Astrocyte (in vitro differentiated cells and primary cell): ENCODE measurements around the gene UNC5CL. TPM values are rescaled to one million over a fixed set of nuclear protein-coding genes. Genes with fewer than 3 reads are reported as not detected.

Experiments used
- DNase-seq: peaks from one replicate; pipeline ENCODE4 v3.0.0-alpha.2; 2010; ENCODE audit warnings: low read depth
- FAIRE-seq: peaks from 2 replicates; lab custom pipeline; 2011; peaks lifted over from hg19 to GRCh38; lab: Jason Lieb, UNC
- H2AFZ ChIP-seq: 2 replicates; pipeline ENCODE4 v1.6.0; 2012; ENCODE audit warnings: low read depth, low read length, inconsistent platforms
- H3K27ac ChIP-seq: 2 replicates; pipeline ENCODE4 v1.5.1; 2011; ENCODE audit warnings: low read depth, low read length, inconsistent platforms
- H3K27me3 ChIP-seq: 2 replicates; pipeline ENCODE4 v1.6.0; 2011; ENCODE audit warnings: low read length, inconsistent platforms; ENCODE audit not compliant: insufficient read depth
- H3K36me3 ChIP-seq: 2 replicates; pipeline ENCODE4 v1.5.1; 2011; ENCODE audit warnings: low read length, inconsistent platforms; ENCODE audit not compliant: insufficient read depth
- H3K4me1 ChIP-seq: 2 replicates; pipeline ENCODE4 v1.5.1; 2011; ENCODE audit warnings: low read length, inconsistent platforms; ENCODE audit not compliant: insufficient read depth
- H3K4me2 ChIP-seq: 2 replicates; pipeline ENCODE4 v1.6.0; 2012; ENCODE audit warnings: low read length, inconsistent platforms
- H3K4me3 ChIP-seq: 2 replicates; pipeline ENCODE4 v1.5.1; 2011; ENCODE audit warnings: low read depth, mild to moderate bottlenecking, low read length, inconsistent platforms; ENCODE audit not compliant: insufficient read depth
- H3K79me2 ChIP-seq: 2 replicates; pipeline ENCODE4 v1.6.0; 2012; ENCODE audit warnings: mild to moderate bottlenecking, low read length, inconsistent platforms; ENCODE audit not compliant: insufficient read depth
- H3K9ac ChIP-seq: 2 replicates; pipeline ENCODE4 v1.6.0; 2012; ENCODE audit warnings: mild to moderate bottlenecking, low read length, inconsistent platforms
- H3K9me3 ChIP-seq: 2 replicates; pipeline ENCODE4 v1.5.1; 2012; ENCODE audit warnings: low read depth, mild to moderate bottlenecking, low read length, inconsistent platforms; ENCODE audit not compliant: insufficient read depth
- H4K20me1 ChIP-seq: 2 replicates; pipeline ENCODE4 v1.6.0; 2012; ENCODE audit warnings: low read length, inconsistent platforms; ENCODE audit not compliant: insufficient read depth
- H3K27ac Mint-ChIP-seq: one replicate; pipeline ENCODE4 v1.8.0; 2021; ENCODE audit warnings: mild to moderate bottlenecking, mixed read lengths; ENCODE audit not compliant: unreplicated experiment
- H3K27me3 Mint-ChIP-seq: one replicate; pipeline ENCODE4 v1.8.0; 2021; ENCODE audit warnings: low read depth, mixed read lengths; ENCODE audit not compliant: unreplicated experiment
- H3K36me3 Mint-ChIP-seq: one replicate; pipeline ENCODE4 v1.8.0; 2021; ENCODE audit warnings: low read depth, mixed read lengths; ENCODE audit not compliant: unreplicated experiment
- H3K4me1 Mint-ChIP-seq: one replicate; pipeline ENCODE4 v1.8.0; 2021; ENCODE audit warnings: low read depth, mixed read lengths; ENCODE audit not compliant: unreplicated experiment
- H3K4me3 Mint-ChIP-seq: one replicate; pipeline ENCODE4 v1.8.0; 2021; ENCODE audit warnings: mild to moderate bottlenecking, moderate library complexity, mixed read lengths; ENCODE audit not compliant: unreplicated experiment
- H3K9me3 Mint-ChIP-seq: one replicate; pipeline ENCODE4 v1.8.0; 2021; ENCODE audit warnings: mild to moderate bottlenecking, mixed read lengths; ENCODE audit not compliant: unreplicated experiment
- EZH2 ChIP-seq: IDR thresholded peaks from 2 replicates; pipeline ENCODE4 v1.6.1; 2012; ENCODE audit warnings: mild to moderate bottlenecking, low read length, inconsistent platforms; ENCODE audit not compliant: insufficient read depth
- total RNA-seq: library from RNA; stranded (reverse); gene quantifications from 2 replicates; pipeline ENCODE4 v1.2.1, GENCODE V29; 2021
- TF ChIP-seq, protein P1 (sequence below): IDR thresholded peaks from 2 replicates; pipeline ENCODE4 v1.5.1; 2011; ENCODE audit warnings: low read depth, mild to moderate bottlenecking, inconsistent platforms, low read length, moderate library complexity; ENCODE audit not compliant: insufficient read depth

The UNC5CL gene
- total RNA-seq, 1 donor from 2014 or later: 0.27 TPM

DNA sequence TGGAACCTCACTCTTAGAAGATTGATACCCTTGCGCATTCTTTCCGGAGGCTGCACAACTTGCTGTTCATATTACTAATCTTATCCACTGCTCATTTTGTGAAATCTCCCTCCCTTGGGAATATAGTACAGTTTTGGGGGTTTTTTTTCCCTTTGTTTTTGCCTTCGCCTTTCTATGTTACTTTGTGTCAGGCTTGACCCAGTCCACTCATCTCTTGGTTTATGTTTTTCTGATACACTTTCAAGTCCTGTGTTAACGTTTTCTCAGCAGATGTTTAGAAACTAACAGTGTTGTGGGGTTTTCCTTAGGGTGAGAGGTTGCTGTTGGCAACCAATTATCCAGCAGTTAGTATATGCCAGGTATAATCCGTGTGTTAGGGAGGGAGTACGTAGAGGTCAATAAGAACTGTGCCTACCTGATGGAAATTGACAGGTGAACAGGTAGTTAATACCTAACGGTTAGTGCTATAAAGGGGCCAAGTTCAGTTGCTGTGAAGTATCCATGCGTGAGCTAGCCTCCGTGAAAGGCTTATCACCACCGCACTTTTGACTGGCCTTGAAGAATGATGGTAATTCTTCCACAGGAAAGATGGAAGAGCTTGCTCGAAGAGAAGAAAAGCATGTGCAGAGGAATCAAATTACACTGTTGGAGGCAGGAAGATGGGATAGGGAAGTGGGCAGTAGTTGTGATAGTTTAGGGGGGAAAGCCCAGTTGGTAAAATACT is 35.1 kb upstream of the UNC5CL start:
- DNase-seq (peak; percentile 35), FAIRE-seq (no peak)
- Histone ChIP-seq H3K4me2 (peak overlapping the region; percentile 99), H3K4me1 (peaks cover 9% of the 10 kb centered on the region), H3K36me3 (peaks cover 8% of the 10 kb centered on the region), H3K9ac (peak overlapping the region; percentile 99), H3K79me2 (peaks cover 60% of the 10 kb centered on the region), H4K20me1 (peaks cover 47% of the 10 kb centered on the region), H3K4me3 (peak overlapping the region; percentile 81), H3K9me3 (no peaks in the 10 kb centered on the region), H3K27me3 (no peaks in the 10 kb centered on the region), H3K27ac (peak overlapping the region; percentile 95), H2AFZ (peak overlapping the region; percentile 58)
- H3K27ac Mint-ChIP-seq: peak overlapping the region; percentile 95
- H3K27me3 Mint-ChIP-seq: no peaks in the 10 kb centered on the region
- H3K4me1 Mint-ChIP-seq: peaks cover 21% of the 10 kb centered on the region
- no peak for TF ChIP-seq EZH2
- TF ChIP-seq, protein P1, sequence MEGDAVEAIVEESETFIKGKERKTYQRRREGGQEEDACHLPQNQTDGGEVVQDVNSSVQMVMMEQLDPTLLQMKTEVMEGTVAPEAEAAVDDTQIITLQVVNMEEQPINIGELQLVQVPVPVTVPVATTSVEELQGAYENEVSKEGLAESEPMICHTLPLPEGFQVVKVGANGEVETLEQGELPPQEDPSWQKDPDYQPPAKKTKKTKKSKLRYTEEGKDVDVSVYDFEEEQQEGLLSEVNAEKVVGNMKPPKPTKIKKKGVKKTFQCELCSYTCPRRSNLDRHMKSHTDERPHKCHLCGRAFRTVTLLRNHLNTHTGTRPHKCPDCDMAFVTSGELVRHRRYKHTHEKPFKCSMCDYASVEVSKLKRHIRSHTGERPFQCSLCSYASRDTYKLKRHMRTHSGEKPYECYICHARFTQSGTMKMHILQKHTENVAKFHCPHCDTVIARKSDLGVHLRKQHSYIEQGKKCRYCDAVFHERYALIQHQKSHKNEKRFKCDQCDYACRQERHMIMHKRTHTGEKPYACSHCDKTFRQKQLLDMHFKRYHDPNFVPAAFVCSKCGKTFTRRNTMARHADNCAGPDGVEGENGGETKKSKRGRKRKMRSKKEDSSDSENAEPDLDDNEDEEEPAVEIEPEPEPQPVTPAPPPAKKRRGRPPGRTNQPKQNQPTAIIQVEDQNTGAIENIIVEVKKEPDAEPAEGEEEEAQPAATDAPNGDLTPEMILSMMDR: no peak
- H3K36me3 Mint-ChIP-seq: no peaks in the 10 kb centered on the region
- H3K4me3 Mint-ChIP-seq: peak overlapping the region; percentile 86
- no peaks in the 10 kb centered on the region for H3K9me3 Mint-ChIP-seq

DNA sequence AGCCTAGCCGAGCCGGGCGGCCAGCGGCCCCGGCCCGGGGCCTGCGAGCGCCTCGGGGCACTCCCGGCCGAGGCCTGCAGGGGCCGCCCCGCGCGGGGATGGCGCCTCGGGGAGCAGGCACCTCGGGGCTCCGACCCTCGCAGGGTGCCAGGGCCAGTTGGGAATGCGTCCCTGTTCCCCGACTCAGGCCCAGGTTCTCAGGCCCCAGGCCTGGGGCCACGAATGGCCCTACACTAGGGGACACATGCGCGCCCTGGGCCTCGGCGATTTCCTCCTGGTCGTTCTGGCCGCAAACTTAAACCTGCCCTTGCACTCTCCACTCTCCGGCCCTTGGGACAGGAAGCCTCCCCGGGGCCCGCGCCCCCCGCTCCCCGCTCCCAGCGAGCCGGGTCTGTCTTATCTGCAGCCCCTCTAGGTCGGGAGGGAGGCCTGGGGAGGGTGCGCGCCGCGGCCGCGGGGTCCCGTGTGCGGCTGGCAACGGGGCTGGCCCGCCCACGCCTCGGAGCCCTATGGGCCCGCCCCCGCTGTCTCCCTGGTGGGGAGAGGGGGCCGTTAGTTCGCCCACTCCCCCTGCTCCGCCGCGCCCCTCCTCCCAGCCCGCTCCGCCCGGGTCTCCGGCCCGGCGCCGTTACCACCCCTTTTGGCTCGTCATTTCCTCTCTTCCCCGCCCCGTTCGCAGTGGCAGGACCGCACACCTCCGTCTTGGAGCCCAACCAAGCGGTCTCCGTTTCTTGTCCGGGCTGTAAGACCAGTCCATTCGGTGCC is 34.4 kb upstream of the UNC5CL start:
- H3K4me2 ChIP-seq: peak overlapping the region; percentile 99
- H3K27me3 ChIP-seq: no peaks in the 10 kb centered on the region
- Mint-ChIP-seq H3K27ac (peak overlapping the region; percentile 95), H3K9me3 (no peaks in the 10 kb centered on the region), H3K36me3 (no peaks in the 10 kb centered on the region), H3K27me3 (no peaks in the 10 kb centered on the region), H3K4me1 (peaks cover 21% of the 10 kb centered on the region), H3K4me3 (peak overlapping the region; percentile 86)
- FAIRE-seq: no peak
- DNase-seq: peak; percentile 70
- TF ChIP-seq EZH2: no peak
- TF ChIP-seq, protein P1: no peak
- H3K9me3 ChIP-seq: no peaks in the 10 kb centered on the region
- H3K27ac ChIP-seq: peak overlapping the region; percentile 95
- peak overlapping the region; percentile 81 for H3K4me3 ChIP-seq
- H3K36me3 ChIP-seq: peaks cover 6% of the 10 kb centered on the region
- peaks cover 39% of the 10 kb centered on the region for H4K20me1 ChIP-seq
- H3K4me1 ChIP-seq: peaks cover 9% of the 10 kb centered on the region
- H3K9ac ChIP-seq: peak overlapping the region; percentile 99
- H2AFZ ChIP-seq: peak overlapping the region; percentile 67
- peaks cover 53% of the 10 kb centered on the region for H3K79me2 ChIP-seq
